Lower lobe of right lung (tissue), 2 donors: ENCODE results near the gene FMN1. TPM values are rescaled to one million over a fixed set of nuclear protein-coding genes. Genes with fewer than 3 reads are reported as not detected.

ENCODE experiments used
- ATAC-seq, 2 donors: fragments of 200-7000 bp; cut with Tn5 transposase; one replicate each; pipeline ENCODE4 v1.9.1; 2020 to 2022; ENCODE audit warnings: mild to moderate bottlenecking in 2 of 2, moderate library complexity in 2 of 2
- DNase-seq: peaks from one replicate; pipeline ENCODE4 v3.0.0-alpha.2; 2020
- H3K27ac ChIP-seq: fragments of 200-600 bp; one replicate; pipeline ENCODE4 v1.8.0; 2022
- H3K27me3 ChIP-seq: fragments of 200-600 bp; one replicate; pipeline ENCODE4 v1.8.0; 2022; ENCODE audit warnings: low read depth
- H3K36me3 ChIP-seq: fragments of 200-600 bp; one replicate; pipeline ENCODE4 v1.8.0; 2022; ENCODE audit warnings: mild to moderate bottlenecking
- H3K4me1 ChIP-seq: fragments of 200-600 bp; one replicate; pipeline ENCODE4 v1.8.0; 2022
- H3K4me3 ChIP-seq: fragments of 200-600 bp; one replicate; pipeline ENCODE4 v1.8.0; 2022; ENCODE audit warnings: mild to moderate bottlenecking
- H3K9me3 ChIP-seq: fragments of 200-600 bp; one replicate; pipeline ENCODE4 v1.8.0; 2022
- CTCF ChIP-seq: fragments of 200-600 bp; IDR thresholded peaks from one replicate; pipeline ENCODE4 v1.8.0; 2022; ENCODE audit warnings: antibody characterized with exemption, mild to moderate bottlenecking
- intact Hi-C: fragments of 100-400 bp; cut with DNase I; formaldehyde crosslinking; loops from one replicate; pipeline ENCODE4 v1.11.0; 2022
- total RNA-seq: library from RNA; stranded (reverse); fragmentation: NEBNext Ultra II Directional; extraction: Animal tissue kit (Norgen Biotek cat#: 25700); gene quantifications from one replicate; pipeline ENCODE4 v1.2.1, GENCODE V29; 2021
- donor health status: DM: no; HTN: yes; CAD: no; lungs with severe emphysema.

FMN1 gene
- total RNA-seq, 1 donor from 2014 or later = 38.8 TPM

GRCh38 chr15:33131552-33132232 is 62.8 kb downstream of the FMN1 start:
- no peak for ATAC-seq
- Histone ChIP-seq H3K9me3 (no peaks in the 10 kb centered on the region), H3K4me3 (no peak overlapping the region), H3K36me3 (no peaks in the 10 kb centered on the region), H3K27ac (no peak overlapping the region), H3K4me1 (peaks cover 35% of the 10 kb centered on the region), H3K27me3 (no peaks in the 10 kb centered on the region)
- intact Hi-C loops = no loop called here
- TF ChIP-seq CTCF = no peak
- no peak for DNase-seq

GRCh38 chr15:33126559-33127290 is 67.8 kb downstream of the FMN1 start:
- no peaks in the 10 kb centered on the region for H3K36me3 ChIP-seq
- intact Hi-C loops = no loop called here
- H3K9me3 ChIP-seq = no peaks in the 10 kb centered on the region
- ATAC-seq (peak; percentile 76 to 77), DNase-seq (peak; percentile 70)
- TF ChIP-seq CTCF = no peak
- no peaks in the 10 kb centered on the region for H3K27me3 ChIP-seq
- H3K4me1 ChIP-seq = peaks cover 14% of the 10 kb centered on the region
- no peak overlapping the region for H3K27ac ChIP-seq
- no peak overlapping the region for H3K4me3 ChIP-seq

GRCh38 chr15:33125894-33126537 is 68.5 kb downstream of the FMN1 start:
- TF ChIP-seq CTCF = no peak
- Histone ChIP-seq H3K4me3 (no peak overlapping the region), H3K27ac (no peak overlapping the region), H3K27me3 (no peaks in the 10 kb centered on the region), H3K9me3 (no peaks in the 10 kb centered on the region), H3K4me1 (peaks cover 14% of the 10 kb centered on the region), H3K36me3 (no peaks in the 10 kb centered on the region)
- ATAC-seq = peak; percentile 36 to 39
- DNase-seq = no peak
- intact Hi-C loops = no loop called here

GRCh38 chr15:33124811-33125210 is 69.7 kb downstream of the FMN1 start:
- H3K9me3 ChIP-seq = no peaks in the 10 kb centered on the region
- no peaks in the 10 kb centered on the region for H3K27me3 ChIP-seq
- H3K4me3 ChIP-seq = no peak overlapping the region
- DNase-seq = no peak
- no peak for TF ChIP-seq CTCF
- H3K4me1 ChIP-seq = peaks cover 14% of the 10 kb centered on the region
- H3K27ac ChIP-seq = no peak overlapping the region
- H3K36me3 ChIP-seq = no peaks in the 10 kb centered on the region
- intact Hi-C loops = no loop called here
- no peak for ATAC-seq

- H3K9me3 ChIP-seq = no peaks in the 10 kb centered on the region
- no peaks in the 10 kb centered on the region for H3K36me3 ChIP-seq
- no peak for DNase-seq
- H3K27me3 ChIP-seq = no peaks in the 10 kb centered on the region
- intact Hi-C loops = no loop called here
- no peak overlapping the region for H3K27ac ChIP-seq
- no peak for TF ChIP-seq CTCF
- peaks cover 14% of the 10 kb centered on the region for H3K4me1 ChIP-seq
- no peak for ATAC-seq
- no peak overlapping the region for H3K4me3 ChIP-seq
Measured at GRCh38 chr15:33124279-33124678, 70.2 kb downstream of the FMN1 start.
